HG02938 (cell line): ENCODE results near the gene CCDC86.

ENCODE experiments used
- ATAC-seq: cut with Tn5 transposase; IDR thresholded peaks from one replicate; pipeline ENCODE4 v1.9.1; 2021; ENCODE audit warnings: mild to moderate bottlenecking, moderate library complexity; ENCODE audit not compliant: unreplicated experiment

CCDC86 gene

DNA sequence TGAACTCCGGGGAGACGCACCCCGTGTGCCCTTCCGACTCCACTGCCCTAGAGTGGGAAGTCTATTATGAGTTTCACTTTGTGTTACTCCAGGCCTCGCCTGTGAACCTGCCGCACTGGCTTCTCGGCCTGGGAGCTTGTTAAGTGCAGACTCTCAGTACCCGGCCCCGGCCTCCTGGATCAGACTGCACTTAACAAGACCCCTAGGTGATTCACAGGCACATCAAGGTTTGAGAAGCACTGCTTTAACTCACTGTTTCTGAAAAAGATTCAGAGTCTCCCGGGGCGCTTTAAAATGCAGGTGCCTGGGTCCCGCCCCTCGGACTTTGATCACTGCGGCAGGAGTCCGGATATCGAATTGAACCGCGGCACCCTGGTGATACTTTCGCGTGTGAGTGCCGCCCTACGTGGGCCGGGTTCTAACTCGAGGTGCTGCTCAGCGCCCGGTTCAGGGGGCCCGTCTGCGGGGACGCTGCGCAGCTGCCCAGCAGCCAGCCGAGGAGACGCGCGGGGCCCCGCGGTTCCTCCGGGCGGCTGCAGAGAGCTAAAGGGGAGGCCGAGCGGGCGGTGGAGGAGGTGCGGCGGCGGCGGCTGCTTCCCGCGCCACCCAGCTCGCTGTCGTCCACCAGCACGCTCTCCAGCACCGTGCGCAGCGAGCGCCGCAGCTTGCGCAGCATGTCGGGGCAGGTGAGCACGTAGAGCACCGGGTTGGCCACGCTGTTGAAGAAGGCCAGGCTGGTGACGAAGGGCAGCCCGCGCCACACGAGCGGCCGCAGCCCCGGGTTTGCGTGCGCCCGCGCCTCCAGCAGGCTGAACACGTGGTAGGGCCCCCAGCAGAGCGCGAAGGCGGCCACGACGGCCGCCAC is 10.4 kb downstream of the CCDC86 start:
- ATAC-seq: no peak

DNA sequence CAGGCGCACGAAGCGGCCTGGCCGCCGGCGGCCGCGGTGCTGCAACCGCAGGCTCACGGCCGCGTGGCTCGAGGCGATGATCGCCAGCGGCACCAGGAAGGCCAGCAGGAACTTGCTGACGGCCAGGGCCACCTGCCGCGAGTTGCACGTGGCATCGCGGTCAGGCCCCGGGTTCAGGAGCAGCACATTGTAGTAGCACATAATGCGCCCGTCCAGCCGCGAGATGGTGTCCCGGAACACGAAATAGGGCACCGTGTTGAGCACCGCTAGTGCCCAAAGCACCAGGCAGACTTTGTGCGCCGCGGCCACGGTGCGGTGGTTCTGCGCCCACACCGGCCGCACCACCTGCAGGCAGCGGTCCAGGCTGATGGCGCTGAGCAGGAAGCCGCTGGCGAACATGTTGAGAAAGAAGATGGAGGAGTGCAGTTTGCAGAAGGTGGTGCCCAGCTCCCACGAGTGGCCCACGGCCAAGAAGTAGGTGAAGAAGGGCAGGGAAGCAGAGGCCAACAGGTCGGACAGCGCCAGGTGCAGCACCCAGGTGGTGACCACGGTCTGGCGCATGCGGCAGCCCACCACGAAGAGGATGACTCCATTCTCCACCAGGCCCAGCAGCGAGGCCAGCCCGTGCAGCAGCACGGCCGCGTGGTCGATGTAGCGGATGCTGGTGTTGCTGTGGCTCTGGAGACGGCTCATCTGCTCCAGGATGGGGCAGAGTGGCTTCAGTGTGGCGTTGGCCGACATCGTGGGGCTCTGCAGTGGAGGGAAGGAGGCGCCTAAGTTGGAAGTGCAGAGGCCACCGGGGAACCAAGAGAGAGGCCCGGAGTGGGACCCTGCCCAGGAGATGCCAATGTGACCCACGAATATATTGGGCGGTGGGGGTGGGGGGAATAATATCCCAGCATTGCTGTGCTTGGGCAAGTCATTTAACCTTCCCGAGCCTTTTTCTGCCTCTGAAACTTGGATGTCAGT is 11.4 kb downstream of the CCDC86 start:
- no peak for ATAC-seq

DNA sequence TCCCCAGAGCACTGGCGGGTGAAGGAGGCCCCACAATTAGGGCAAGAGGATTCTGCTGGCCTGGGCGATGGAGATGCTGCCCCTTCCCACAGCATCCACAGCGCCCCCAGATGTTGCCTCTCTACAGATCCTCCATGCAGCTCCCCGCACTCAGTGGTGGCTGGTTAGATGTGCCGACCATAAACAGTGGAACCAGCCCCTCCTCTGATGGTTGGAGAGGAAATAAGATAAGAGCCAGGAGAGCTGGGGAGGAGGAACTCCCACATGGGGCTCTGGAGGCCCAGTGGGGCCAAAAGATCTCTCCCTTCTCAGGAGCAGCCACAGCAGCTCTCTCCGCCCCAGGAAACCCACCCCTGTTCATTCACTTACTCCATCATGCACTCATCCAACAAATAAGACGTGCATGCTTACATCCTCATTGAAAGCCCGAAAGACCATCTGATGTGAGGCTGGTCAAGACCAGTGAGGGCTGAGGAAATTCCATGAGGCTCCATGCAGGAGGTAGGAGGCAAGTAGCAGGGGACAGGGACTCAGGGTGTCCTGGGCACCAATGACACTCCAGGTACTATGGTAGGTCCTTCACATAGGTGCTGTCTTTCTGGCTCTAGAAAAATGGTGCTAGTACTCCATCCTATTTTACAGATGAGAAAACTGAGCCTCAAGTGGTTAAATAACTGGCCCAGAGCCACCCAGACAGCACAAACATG is 12.4 kb downstream of the CCDC86 start:
- ATAC-seq: no peak

DNA sequence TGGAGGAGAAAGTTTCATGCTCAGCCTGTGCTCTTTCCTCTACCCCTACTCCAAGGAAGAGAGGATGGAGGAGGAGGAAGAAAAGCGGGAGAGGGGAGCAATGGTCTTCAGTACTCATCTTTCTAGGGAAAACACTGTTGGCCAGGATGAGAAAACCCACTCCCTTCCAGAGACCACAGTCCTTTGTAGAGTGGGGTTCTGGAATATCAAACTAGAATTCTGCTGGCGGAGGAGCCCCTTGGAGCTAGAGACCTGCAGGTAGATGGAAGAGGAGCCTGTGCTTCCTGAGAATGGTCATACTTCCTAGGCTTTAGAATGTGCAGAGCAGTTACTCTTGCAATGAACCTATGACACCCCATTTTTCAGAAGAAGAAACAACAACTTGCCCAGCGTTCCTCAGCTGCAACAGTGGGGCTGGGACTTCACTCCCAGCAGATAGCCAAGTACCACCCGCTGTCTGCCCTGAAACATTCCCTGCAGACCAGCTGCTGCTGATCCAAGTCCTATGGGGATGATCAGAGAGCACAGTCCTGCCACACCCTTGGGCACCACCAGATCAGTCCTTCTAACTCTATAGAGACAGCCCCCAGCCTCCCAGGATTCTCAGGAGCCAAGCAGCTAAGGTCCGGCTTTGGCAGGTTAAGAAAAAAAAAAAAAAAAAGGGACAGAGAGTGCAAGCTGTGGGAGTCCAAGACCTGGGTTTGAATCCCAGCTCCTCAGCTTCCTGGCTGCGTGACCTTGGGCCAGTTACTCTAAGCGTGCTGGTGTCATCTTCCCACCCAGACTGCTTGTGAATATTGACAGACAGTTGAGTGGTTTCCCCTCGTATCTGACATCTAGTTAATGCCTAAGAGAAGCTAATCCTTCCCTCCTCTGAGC is 13.2 kb downstream of the CCDC86 start:
- no peak for ATAC-seq

DNA sequence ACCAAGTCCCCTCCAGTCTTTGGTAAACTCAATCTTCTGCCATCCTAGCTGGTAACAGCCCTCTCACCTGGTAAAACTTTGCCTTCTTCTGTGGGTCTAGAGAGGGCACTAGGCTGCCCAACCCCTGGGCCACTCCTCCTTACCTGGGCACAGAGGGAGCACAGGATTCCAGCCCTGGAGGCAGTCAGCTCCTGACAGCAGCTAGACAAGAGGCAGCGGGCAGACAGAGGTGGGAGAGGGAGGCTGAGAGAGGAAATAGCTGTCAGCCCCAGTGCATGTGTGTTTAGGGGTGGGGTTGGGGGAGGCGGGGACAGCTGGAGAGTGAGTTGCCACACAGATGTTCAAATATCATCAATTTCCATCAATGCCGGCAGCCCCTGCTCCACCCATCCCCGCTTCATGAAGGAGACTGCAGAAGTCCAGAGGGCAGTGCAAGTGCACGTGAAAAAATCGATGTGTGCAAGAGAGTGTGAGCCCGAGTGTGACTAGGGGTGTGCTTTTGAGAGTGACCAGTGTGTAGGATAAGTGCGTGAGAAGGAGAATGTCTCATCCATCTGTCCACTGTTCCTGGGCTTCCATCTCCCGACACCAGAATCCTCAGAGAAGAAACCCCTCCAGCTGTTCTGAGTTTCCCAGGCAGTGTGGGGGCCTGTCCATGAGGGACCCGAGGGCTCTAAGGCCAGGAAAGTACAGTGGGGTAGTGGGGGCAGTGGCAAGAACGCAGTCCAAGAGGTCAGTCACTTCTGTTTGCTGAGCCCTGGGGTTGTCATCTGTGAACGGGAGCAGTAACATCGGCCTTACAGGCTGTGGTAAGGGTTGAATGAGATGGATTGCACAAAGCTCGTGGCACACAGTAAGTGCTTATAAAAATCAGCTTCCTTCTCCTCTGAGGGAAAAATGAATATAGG is 14.1 kb downstream of the CCDC86 start, which contains the start of gene PTGDR2:
PTGDR2 (minus strand) TSS at position 225 of the 908 bp plus-strand sequence. CDS start 2,228 bp downstream, outside the sequence.
- no peak for ATAC-seq

DNA sequence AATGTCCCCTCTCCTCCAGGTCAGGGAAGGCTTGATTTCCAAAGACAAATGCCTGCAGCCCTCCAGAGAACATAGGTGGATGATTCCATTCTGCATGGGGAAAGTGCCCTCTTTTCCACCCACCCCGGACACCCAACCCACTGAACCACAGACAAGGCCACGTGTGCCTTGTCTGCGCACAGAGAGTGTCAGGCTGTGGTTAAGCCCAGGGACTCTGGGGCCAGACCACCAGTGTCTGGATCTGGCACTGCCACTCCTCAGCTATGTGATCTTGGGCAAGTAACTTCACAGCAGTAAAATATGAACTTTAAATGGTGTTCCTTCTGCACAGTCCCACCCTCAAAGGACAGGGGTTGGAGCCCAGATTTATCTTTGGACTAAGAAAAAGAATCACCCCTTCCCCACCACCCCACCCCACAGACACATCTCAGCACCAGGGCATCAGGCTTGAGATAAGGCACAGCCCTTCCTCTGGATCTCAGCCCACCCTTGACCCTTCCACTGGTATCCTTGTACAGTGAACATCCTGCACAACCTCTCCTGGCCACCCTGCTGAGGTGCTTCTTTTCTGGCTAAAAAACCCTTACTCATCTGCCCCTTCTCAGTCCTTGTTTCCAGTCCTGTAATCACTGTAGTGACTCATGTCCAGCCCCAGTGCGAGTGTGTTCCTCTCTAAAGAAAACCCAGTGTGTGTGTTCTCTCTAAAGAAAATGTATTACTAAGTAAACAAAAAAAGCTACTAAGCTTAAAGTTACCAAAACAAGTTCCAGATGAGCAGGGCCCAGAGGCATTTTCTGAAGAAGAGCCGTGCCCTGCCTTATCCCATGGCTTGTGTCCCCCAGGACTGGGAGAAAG is 15.7 kb downstream of the CCDC86 start:
- ATAC-seq: no peak

DNA sequence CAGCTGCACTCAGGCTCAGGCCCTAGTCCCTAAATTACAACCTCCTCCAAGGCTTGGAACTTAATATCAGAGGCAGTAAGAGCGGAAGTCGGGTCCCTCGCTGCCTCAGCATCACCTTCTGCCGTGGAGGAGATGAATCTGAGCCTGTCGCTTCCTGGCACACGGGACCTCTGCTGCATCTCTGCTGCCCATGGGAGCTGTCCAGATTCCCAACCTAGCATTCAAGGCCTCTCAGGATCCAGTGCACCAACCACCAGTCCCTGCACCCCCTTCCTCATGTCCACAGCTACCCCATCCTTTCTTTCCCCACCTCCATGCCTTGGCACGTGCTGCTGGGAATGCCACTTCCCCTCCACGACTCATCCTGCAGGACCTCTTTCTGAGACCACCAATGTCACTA is 16.3 kb downstream of the CCDC86 start:
- ATAC-seq: no peak

DNA sequence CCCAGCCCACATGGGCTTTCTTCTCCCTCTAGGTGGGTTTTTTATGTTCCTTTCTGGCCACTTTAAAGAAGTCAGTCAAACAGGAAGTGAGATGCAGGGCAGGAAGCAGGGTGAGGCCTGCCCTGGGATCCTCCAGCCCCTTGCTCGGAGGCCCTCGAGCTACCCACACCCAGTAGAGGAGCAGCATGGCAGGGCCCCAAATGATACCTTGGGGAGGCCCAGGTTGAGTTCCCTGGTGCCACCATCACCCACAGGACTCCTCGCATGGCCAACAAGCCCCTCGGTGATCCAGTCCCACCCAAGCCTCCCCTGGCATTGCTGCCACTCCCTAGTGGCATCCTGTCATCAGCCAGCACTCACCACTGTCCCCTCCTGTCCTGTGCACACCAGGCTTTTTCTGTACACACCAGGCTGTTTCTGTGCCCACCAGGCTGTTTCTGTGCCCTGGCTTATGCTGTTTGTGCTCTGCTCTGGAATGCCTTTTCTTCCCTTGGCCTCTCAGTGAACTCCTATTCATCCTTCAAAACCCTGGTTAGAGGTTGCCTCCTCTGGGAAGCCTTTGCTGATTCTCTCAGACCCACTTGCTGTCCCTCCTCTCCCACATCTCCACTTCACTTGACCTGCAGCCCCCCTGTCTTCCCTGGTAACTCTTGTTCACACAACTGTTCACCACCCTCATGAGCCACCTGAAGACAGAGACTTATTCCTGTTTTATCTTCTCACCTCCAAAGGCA is 17.0 kb downstream of the CCDC86 start:
- ATAC-seq: no peak

DNA sequence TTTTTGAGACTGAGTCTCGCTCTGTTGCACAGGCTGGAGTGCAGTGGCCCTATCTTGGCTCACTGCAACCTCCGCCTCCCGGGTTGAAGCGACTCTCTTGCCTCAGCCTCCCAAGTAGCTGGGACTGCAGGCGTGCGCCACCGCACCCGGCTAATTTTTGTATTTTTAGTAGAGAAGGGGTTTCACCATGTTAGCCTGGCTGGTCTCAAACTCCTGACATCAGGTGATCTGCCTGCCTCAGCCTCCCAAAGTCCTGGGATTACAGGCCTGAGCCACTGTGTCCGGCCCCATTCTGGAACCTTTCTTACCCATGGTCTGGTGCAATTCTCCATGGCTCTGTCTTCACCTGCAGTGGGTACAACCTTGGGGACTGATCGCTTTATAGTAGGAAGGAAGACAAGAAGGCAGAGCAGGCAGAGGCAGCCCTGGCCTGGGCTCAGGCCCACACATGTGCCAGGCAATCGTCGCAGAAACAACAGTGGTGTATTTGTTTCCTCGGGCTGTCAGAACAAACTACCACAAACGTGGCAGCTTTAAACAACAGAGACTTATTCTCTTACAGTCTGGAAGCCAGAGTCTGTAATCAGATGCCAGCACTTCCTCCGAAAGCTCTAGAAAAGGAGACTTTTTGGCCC is 17.8 kb downstream of the CCDC86 start:
- ATAC-seq: no peak

DNA sequence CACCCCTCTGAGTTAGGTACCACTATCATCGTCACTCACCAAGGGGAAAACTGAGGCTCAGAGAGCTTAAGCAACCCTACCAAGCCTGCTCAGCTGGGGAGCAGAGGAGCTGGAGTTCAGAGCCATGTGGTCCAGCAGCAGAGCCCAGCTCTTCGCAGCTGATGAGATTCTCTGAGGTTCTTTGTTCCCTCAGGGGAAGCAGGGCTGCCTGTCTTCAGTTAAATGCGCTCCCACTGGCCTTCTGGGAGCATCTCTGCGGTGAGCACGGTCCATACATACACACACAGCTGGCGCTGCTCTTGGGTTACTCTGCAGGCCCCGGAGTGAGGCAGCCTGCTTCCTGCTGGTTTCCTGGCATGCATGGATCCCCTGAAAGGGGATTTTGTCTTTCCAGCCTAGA is 19.0 kb downstream of the CCDC86 start:
- ATAC-seq: no peak

DNA sequence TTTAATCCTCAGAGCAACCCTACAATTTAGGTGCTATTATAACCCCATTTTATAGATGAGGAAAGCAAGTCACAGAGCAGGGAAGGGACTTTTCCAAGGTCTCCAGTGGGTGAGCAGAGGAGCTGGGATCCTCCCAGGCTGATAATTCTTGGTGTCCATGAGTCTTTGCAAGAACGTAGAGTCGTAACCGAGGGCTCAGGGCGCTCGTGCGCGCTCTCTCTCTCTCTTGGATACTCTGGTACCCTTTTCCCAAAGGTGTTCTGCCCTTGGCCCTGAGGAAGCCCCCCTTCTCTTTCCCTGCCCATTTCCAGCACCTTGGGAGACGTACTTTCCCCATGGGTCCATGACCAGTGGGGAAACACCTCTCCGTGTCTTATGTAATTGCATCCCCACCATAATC is 20.3 kb downstream of the CCDC86 start:
- no peak for ATAC-seq

DNA sequence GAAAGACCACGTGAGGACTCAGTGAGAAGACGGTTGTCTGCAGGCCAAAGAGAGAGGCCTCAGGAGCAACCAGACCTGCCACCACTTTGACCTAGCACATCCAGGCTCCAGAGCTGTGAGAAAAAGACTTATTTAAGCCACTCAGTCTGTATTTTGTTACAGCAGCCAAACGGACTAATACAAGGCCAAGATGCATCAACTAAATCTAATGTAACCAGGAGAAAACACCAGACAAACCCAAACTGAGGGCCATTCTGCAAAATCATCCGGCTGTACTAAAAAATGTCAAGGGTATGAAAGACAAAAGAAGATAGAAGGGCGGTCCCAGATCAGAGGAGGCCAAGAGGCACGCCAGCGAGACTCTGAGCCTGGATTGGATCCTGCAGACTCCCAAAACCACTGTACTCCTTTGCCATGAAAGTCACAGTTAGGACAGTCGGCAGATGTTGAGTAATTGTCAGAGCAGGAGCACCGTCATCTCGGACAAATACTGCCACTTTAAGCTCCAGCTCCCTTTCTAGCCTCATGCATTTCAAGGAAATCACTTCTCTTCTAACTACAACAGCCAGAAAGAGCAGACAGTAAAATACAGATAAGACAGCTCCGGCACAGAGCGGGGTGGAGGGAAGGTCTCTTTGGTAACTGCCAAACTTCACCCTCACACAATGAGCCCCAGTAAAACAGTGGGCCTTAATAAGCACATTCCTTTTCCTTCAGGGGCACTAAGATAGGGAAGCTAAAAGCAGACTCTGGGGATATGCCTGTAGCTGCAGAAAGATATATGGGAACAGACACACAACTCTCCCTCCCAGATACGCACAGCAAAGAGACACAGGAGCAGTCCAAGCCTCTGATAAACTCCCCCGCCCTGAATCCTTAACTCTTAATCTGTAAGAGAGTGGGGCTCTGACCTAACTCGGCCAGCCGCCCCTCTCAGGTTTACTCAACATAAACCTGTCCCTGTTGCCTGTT is 21.9 kb downstream of the CCDC86 start:
- no peak for ATAC-seq

DNA sequence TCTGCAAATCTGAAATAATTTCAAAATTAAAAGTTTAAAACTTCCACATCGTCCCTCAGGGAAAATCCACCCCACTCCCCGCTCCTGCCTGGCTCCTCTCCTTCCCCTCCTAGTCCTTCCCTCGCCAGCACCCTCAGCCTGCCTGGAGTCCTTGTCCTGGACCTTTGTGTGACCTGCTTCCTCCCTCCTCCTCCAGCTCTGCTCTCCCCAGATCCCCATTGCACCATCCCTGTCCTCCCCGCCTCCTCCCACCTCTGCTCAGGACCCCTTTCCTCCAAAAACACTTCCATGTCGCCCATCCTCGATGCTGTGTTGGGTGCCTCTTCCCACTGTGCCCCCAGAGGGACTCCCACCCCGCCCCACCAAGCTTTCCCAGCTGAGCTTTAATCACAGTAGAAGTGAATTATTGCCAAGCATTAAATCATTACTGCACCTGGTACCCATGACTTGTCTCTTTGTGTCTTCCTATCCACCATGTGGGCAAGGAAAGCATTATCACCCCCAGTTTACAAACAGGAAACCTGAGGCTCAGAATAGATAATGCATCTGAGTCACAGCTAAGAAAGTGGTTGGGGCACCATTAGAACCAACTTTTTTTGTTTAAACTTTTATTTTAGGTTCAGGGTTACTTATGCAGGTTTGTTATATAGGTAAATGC is 23.1 kb downstream of the CCDC86 start:
- no peak for ATAC-seq

DNA sequence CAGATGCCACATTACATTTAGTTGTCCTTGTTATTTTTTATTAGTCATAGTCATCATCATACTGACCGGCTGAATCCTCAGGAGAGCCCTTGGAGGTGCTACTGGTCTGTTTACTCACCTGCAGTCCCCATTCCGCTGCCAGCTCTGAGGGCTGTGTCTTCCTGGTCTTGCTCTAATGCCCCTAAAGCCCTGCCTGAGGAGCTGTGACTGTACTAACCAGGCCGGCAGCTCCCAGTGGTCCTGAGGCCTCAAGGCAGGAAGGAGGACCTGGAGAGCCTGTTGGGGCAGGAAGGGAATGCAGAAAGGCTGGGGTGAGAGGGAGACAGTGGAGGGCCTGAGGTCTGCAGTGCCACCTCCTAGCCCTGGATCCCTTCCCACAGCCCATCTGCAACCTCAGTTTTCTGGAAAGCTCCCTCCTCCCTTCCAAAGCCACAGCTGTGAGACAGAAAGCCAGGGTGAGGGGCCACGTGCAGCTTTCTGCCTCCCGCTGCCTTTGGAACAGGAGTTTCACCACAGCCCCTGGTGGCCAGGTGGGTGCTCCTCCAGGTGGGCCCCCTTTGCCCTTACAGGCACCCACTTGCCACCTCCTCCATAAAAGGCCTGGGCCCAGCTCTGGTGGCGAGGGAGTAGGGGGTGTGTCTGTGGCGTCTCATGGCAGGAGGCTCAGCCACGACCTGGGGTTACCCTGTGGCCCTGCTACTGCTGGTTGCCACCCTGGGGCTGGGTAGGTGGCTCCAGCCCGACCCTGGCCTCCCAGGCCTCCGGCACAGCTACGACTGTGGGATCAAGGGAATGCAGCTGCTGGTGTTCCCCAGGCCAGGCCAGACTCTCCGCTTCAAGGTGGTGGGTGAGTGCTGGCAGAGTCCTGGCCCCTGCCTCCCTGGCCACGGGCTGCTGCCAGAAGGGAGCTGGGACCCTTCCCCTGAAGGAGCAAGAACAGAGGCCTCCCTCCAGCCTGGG is 25.3 kb downstream of the CCDC86 start, which contains the start of gene ZP1:
ZP1 (plus strand) TSS at position 632 of the 960 bp plus-strand sequence; CDS start at position 652, 20 bp downstream.
- no peak for ATAC-seq
